PC-9 (cell line): ENCODE measurements around the gene TUBE1. TPM values are rescaled to one million over a fixed set of nuclear protein-coding genes. Genes with fewer than 3 reads are reported as not detected.

ENCODE experiments used
- BruUV-seq: library from RNA; stranded (reverse); fragments of 400-500 nt; replicated peaks from 2 replicates; lab custom pipeline; 2021; lab: Mats Ljungman, UMichigan
- CTCF ChIA-PET: fragments of 300-600 bp; sonication (Branson Sonifier 250); formaldehyde crosslinking; loops from one replicate; lab custom pipeline; 2022; ENCODE audit warnings: antibody characterized with exemption; lab: Charles Lee
- POLR2A ChIA-PET: fragments of 300-600 bp; sonication (Branson Sonifier 250); formaldehyde crosslinking; loops from one replicate; lab custom pipeline; 2022; ENCODE audit warnings: antibody characterized with exemption; ENCODE audit not compliant: unreplicated experiment; lab: Charles Lee
- DNase-seq, 2 experiments: peaks; one replicate each; pipeline versions ENCODE4 v3.0.0 to v3.0.0-alpha.2; 2015 to 2022; ENCODE audit warnings: mixed read lengths in 1 of 2
- H2AFZ ChIP-seq: fragments of 200-600 bp; sonication (generic); 2 replicates; pipeline ENCODE4 v1.8.1; 2017; ENCODE audit warnings: antibody characterized with exemption
- H3F3A ChIP-seq: fragments of 200-600 bp; sonication (generic); 2 replicates; pipeline ENCODE4 v1.8.1; 2017; ENCODE audit warnings: antibody characterized with exemption, mild to moderate bottlenecking, low read depth; ENCODE audit not compliant: insufficient read depth
- H3K27ac ChIP-seq: fragments of 200-600 bp; sonication (generic); 2 replicates; pipeline ENCODE4 v1.6.1; 2016; ENCODE audit warnings: mixed run types
- H3K27me3 ChIP-seq: fragments of 200-600 bp; sonication (generic); 2 replicates; pipeline ENCODE4 v1.6.1; 2016; ENCODE audit warnings: low read depth, mixed run types; ENCODE audit not compliant: insufficient read depth
- H3K36me3 ChIP-seq: fragments of 200-600 bp; sonication (generic); 2 replicates; pipeline ENCODE4 v1.6.1; 2016; ENCODE audit warnings: low read depth, mixed run types
- H3K4me1 ChIP-seq: fragments of 200-600 bp; sonication (generic); replicated peaks from 2 replicates; pipeline ENCODE4 v1.6.1; 2016; ENCODE audit warnings: mixed run types; ENCODE audit not compliant: insufficient read depth
- H3K4me2 ChIP-seq: fragments of 200-600 bp; sonication (generic); 2 replicates; pipeline ENCODE4 v1.6.1; 2017; ENCODE audit warnings: mixed run types
- H3K4me3 ChIP-seq: fragments of 200-600 bp; sonication (generic); 2 replicates; pipeline ENCODE4 v1.6.1; 2016; ENCODE audit warnings: mixed run types
- H3K79me2 ChIP-seq: fragments of 200-600 bp; sonication (generic); 2 replicates; pipeline ENCODE4 v1.6.1; 2017; ENCODE audit warnings: low read depth, mixed run types
- H3K9me2 ChIP-seq: fragments of 200-600 bp; sonication (generic); 2 replicates; pipeline ENCODE4 v1.8.1; 2017; ENCODE audit warnings: mild to moderate bottlenecking; ENCODE audit not compliant: insufficient read depth
- H3K9me3 ChIP-seq: fragments of 200-600 bp; sonication (generic); 2 replicates; pipeline ENCODE4 v1.8.1; 2016; ENCODE audit warnings: low read depth; ENCODE audit not compliant: insufficient read depth
- H4K20me1 ChIP-seq: fragments of 200-600 bp; sonication (generic); 2 replicates; pipeline ENCODE4 v1.8.1; 2017; ENCODE audit not compliant: insufficient read depth
- CTCF ChIP-seq: fragments of 200-600 bp; sonication (generic); conservative IDR thresholded peaks from 2 replicates; pipeline ENCODE4 v1.6.1; 2017; ENCODE audit warnings: mixed run types, antibody characterized with exemption, mild to moderate bottlenecking, moderate library complexity
- EZH2 ChIP-seq: fragments of 200-600 bp; sonication (generic); IDR thresholded peaks from 2 replicates; pipeline ENCODE4 v1.8.0; 2017; ENCODE audit warnings: antibody characterized with exemption, low read depth
- intact Hi-C: fragments of 100-400 bp; cut with micrococcal nuclease; formaldehyde crosslinking; loops from one replicate; pipeline ENCODE4 v1.10.0; 2022; ENCODE audit not compliant: unreplicated experiment
- total RNA-seq: library from RNA; stranded (reverse); gene quantifications from 2 replicates; pipeline ENCODE4 v1.2.3, GENCODE V29; 2021

Gene TUBE1
- total RNA-seq, 1 experiment from 2014 or later, result 30.3 TPM

GRCh38 chr6:112021691-112022310, 65.5 kb downstream of the TUBE1 start:
- H2AFZ ChIP-seq, result no peak overlapping the region
- H3K4me3 ChIP-seq, result no peak overlapping the region
- H3K36me3 ChIP-seq, result no peaks in the 10 kb centered on the region
- CTCF ChIA-PET, result no interaction called here
- no TSS peak for BruUV-seq
- H3K27me3 ChIP-seq, result no peaks in the 10 kb centered on the region
- H3K9me2 ChIP-seq, result no peaks in the 10 kb centered on the region
- intact Hi-C loops, result no loop called here
- POLR2A ChIA-PET, result no interaction called here
- H3K79me2 ChIP-seq, result no peaks in the 10 kb centered on the region
- H3K9me3 ChIP-seq, result peaks cover 7% of the 10 kb centered on the region; the same call in 1 of the 2 replicates
- no peaks in the 10 kb centered on the region for H3F3A ChIP-seq
- TF ChIP-seq CTCF (no peak), EZH2 (no peak)
- H3K4me1 ChIP-seq, result no peaks in the 10 kb centered on the region
- DNase-seq, result no peak
- H4K20me1 ChIP-seq, result no peaks in the 10 kb centered on the region; the same call in 1 of the 2 replicates
- H3K4me2 ChIP-seq, result no peak overlapping the region
- H3K27ac ChIP-seq, result no peak overlapping the region

Other genes with a start within 250 kb of the TUBE1 start
- gene FYN, start 214.0 kb downstream of the TUBE1 start, total RNA-seq, result 53.3 and 80.3 TPM in 2 replicates
- gene CCN6, start 33.4 kb downstream of the TUBE1 start, total RNA-seq, result not detected in 2 replicates
- gene FAM229B, start 109 bp upstream of the TUBE1 start, total RNA-seq, result 12.3 and 16.3 TPM in 2 replicates
- gene LAMA4, start 167.1 kb upstream of the TUBE1 start, total RNA-seq, result 58.3 and 91.0 TPM in 2 replicates